Thyroid gland (tissue), 4 donors: ENCODE results near the gene MBD1.

Experiments used
- POLR2A ChIP-seq, 2 donors: fragments of 450-650 bp; IDR thresholded peaks; one replicate each; pipeline ENCODE4 v1.6.1; 2017; ENCODE audit warnings: antibody characterized with exemption in 2 of 2, mild to moderate bottlenecking in 2 of 2, moderate library complexity in 1 of 2
- TF ChIP-seq, protein P1 (sequence below), 6 experiments: fragments of 200-600 bp in 3 of 6; fragments of 450-650 bp in 3 of 6; sonication (generic) in 3 of 6; IDR thresholded peaks; one replicate each; pipeline ENCODE4 v1.5.1; 2016 to 2019; ENCODE audit warnings: antibody characterized with exemption in 6 of 6, mild to moderate bottlenecking in 2 of 6, inconsistent platforms in 1 of 6, moderate library complexity in 1 of 6

- TF ChIP-seq, protein P1, sequence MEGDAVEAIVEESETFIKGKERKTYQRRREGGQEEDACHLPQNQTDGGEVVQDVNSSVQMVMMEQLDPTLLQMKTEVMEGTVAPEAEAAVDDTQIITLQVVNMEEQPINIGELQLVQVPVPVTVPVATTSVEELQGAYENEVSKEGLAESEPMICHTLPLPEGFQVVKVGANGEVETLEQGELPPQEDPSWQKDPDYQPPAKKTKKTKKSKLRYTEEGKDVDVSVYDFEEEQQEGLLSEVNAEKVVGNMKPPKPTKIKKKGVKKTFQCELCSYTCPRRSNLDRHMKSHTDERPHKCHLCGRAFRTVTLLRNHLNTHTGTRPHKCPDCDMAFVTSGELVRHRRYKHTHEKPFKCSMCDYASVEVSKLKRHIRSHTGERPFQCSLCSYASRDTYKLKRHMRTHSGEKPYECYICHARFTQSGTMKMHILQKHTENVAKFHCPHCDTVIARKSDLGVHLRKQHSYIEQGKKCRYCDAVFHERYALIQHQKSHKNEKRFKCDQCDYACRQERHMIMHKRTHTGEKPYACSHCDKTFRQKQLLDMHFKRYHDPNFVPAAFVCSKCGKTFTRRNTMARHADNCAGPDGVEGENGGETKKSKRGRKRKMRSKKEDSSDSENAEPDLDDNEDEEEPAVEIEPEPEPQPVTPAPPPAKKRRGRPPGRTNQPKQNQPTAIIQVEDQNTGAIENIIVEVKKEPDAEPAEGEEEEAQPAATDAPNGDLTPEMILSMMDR (IDR thresholded peaks at IDR 0.05), result no peak
- TF ChIP-seq POLR2A (IDR thresholded peaks at IDR 0.05), result no peak
Observed at GRCh38 chr18:50297621-50298442, 16.5 kb upstream of the MBD1 start.
